ENCODE measurements around the gene DPYD.

DPYD gene

DNA sequence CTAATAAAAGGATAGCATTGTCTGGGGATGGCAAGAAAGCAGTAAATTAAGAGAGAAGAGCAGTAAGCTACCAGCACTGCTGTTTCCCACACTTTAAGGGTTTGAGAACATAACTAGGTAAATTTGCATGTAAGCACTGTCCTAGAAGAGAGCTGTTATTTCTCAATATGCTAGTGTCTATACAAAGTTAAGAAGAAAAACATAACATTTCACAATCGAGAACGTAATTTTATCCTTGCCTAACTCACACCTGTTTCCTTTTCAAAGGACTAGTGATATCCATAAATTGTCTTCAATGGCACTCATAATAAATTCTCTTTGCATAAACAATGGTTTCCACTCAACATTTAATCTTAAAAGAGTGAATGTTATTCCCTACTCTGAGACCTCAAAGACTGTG lies 623.2 kb downstream of the DPYD start:
- H3K27ac ChIP-seq: no peak overlapping the region
- no peaks in the 10 kb centered on the region for H3K27me3 ChIP-seq (ENCODE audit: insufficient read depth, low read depth)
- H3K79me2 ChIP-seq (ENCODE audit: insufficient read depth, low read depth): no peaks in the 10 kb centered on the region
- H3K4me1 ChIP-seq (ENCODE audit: low read depth, poor library complexity, severe bottlenecking): no peaks in the 10 kb centered on the region
- no peaks in the 10 kb centered on the region for H4K20me1 ChIP-seq (ENCODE audit: insufficient read depth)
- H3K36me3 ChIP-seq (ENCODE audit: insufficient read depth): no peaks in the 10 kb centered on the region
- no peak overlapping the region for H2AFZ ChIP-seq (ENCODE audit: low read depth)
- no peak overlapping the region for H3K4me2 ChIP-seq
- H3K9ac ChIP-seq: no peak overlapping the region
- no peak overlapping the region for H3K4me3 ChIP-seq (IDR thresholded peaks at IDR 0.05; ENCODE audit: insufficient read depth, low read depth, low read length)
- TF ChIP-seq, protein P1, sequence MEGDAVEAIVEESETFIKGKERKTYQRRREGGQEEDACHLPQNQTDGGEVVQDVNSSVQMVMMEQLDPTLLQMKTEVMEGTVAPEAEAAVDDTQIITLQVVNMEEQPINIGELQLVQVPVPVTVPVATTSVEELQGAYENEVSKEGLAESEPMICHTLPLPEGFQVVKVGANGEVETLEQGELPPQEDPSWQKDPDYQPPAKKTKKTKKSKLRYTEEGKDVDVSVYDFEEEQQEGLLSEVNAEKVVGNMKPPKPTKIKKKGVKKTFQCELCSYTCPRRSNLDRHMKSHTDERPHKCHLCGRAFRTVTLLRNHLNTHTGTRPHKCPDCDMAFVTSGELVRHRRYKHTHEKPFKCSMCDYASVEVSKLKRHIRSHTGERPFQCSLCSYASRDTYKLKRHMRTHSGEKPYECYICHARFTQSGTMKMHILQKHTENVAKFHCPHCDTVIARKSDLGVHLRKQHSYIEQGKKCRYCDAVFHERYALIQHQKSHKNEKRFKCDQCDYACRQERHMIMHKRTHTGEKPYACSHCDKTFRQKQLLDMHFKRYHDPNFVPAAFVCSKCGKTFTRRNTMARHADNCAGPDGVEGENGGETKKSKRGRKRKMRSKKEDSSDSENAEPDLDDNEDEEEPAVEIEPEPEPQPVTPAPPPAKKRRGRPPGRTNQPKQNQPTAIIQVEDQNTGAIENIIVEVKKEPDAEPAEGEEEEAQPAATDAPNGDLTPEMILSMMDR (conservative IDR thresholded peaks at IDR 0.05; ENCODE audit: low read depth, low read length): no peak

DNA sequence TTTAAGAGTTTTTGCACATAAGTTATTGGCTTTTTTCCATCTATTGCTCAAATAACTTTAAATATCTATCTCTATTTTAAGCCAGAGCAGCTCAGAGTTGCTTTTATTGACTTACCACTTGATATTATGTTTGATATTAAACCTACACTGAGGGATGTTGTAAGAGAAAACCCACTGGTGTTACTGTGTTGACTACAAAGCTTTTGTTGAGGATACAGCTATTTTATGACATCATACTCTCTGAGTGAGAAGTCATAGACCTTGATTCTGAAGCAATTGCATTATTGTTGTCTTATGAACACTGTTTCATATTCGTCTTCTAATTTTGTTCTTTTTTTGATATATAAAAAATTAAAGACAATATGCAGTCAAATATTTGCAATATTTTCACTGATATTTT lies 638.9 kb downstream of the DPYD start:
- Histone ChIP-seq H3K4me1 (ENCODE audit: low read depth, poor library complexity, severe bottlenecking) (no peaks in the 10 kb centered on the region), H3K27ac (no peak overlapping the region), H3K36me3 (ENCODE audit: insufficient read depth) (no peaks in the 10 kb centered on the region), H3K4me3 (IDR thresholded peaks at IDR 0.05; ENCODE audit: insufficient read depth, low read depth, low read length) (no peak overlapping the region), H2AFZ (ENCODE audit: low read depth) (no peak overlapping the region), H3K27me3 (ENCODE audit: insufficient read depth, low read depth) (no peaks in the 10 kb centered on the region), H3K79me2 (ENCODE audit: insufficient read depth, low read depth) (no peaks in the 10 kb centered on the region), H4K20me1 (ENCODE audit: insufficient read depth) (no peaks in the 10 kb centered on the region), H3K9ac (no peak overlapping the region), H3K4me2 (no peak overlapping the region)
- TF ChIP-seq, protein P1 (conservative IDR thresholded peaks at IDR 0.05; ENCODE audit: low read depth, low read length): no peak

DNA sequence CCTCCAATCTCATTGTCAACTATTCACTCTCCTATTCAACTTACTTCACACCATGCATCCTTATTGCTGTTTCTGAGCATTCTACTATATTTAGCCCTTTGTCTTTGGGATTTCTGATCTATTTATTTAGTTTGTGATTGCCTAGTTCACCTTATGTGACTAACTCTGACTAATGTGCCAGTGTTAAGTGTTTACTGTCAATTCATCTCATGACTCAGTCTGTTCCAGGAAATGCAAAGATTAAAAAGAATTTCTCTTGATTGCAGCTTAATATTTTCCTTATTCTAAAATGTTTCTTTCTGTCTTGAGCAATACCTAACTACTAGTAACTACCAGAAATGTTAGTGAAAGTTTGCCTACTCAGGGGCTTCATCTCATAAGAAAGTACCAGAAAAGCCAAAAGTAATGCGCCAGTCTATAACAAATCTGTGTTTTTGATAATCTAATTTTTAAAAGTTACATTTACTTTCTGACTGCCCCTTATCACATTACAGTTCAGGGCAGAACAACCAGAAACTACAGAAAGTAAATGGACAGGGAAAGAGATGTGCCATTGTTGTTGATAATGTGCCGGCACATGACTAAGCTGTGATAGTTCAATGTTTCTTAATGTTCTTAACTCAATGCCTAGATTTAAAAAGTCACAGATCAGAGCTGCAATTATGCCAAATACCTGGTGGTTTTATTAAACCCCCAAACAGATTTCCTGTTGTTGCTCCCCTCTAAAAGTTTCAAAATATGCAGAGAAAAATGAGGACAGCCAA lies 642.8 kb downstream of the DPYD start:
- H3K4me2 ChIP-seq: no peak overlapping the region
- H4K20me1 ChIP-seq (ENCODE audit: insufficient read depth): no peaks in the 10 kb centered on the region
- no peaks in the 10 kb centered on the region for H3K4me1 ChIP-seq (ENCODE audit: low read depth, poor library complexity, severe bottlenecking)
- H3K36me3 ChIP-seq (ENCODE audit: insufficient read depth): no peaks in the 10 kb centered on the region
- H3K9ac ChIP-seq: no peak overlapping the region
- no peaks in the 10 kb centered on the region for H3K27me3 ChIP-seq (ENCODE audit: insufficient read depth, low read depth)
- H3K79me2 ChIP-seq (ENCODE audit: insufficient read depth, low read depth): no peaks in the 10 kb centered on the region
- no peak overlapping the region for H3K4me3 ChIP-seq (IDR thresholded peaks at IDR 0.05; ENCODE audit: insufficient read depth, low read depth, low read length)
- H3K27ac ChIP-seq: no peak overlapping the region
- TF ChIP-seq, protein P1 (conservative IDR thresholded peaks at IDR 0.05; ENCODE audit: low read depth, low read length): no peak
- no peak overlapping the region for H2AFZ ChIP-seq (ENCODE audit: low read depth)

DNA sequence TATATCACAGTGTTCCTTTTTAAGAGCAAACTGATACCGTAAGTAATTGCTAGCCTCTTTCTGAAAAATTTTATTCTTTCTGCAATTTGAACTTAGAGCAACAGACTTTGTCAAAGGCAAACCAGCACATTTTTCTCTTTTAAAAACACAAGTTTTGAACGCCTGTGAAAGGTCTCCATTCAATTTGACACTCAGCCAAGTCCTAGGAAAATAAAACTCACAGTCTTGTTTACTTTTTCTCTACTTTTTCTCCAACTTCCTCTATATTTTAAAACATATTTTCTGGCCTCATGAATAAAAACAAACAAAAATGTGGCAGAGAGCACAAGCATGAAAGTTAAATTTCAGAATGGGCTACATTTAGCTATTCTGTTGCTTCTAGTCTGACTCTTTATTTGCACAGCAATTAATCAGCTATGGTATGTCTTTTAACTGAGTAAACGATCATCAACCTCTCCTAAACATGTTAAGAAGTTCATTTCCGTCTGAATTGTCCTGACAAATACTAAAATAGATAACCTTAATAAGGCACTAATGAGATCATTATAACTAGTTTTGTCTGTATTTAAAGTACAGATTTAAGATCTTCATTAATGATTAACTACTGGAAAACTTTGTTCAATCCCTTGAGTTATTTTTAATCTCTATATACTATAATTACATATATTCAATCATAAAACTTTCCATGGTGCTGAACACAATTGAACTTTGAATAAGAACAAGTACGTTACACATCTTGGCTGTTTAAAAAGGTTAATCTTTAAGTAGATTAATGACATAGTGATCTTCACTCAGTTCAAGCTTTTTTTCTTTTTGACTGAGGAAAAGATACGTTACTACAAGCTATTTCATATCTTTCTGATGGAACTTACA lies 648.7 kb downstream of the DPYD start:
- H3K36me3 ChIP-seq (ENCODE audit: insufficient read depth): no peaks in the 10 kb centered on the region
- no peaks in the 10 kb centered on the region for H3K79me2 ChIP-seq (ENCODE audit: insufficient read depth, low read depth)
- no peak overlapping the region for H2AFZ ChIP-seq (ENCODE audit: low read depth)
- no peaks in the 10 kb centered on the region for H4K20me1 ChIP-seq (ENCODE audit: insufficient read depth)
- H3K9ac ChIP-seq: no peak overlapping the region
- TF ChIP-seq, protein P1 (conservative IDR thresholded peaks at IDR 0.05; ENCODE audit: low read depth, low read length): no peak
- H3K27me3 ChIP-seq (ENCODE audit: insufficient read depth, low read depth): no peaks in the 10 kb centered on the region
- no peak overlapping the region for H3K4me2 ChIP-seq
- no peak overlapping the region for H3K4me3 ChIP-seq (IDR thresholded peaks at IDR 0.05; ENCODE audit: insufficient read depth, low read depth, low read length)
- H3K27ac ChIP-seq: no peak overlapping the region
- H3K4me1 ChIP-seq (ENCODE audit: low read depth, poor library complexity, severe bottlenecking): no peaks in the 10 kb centered on the region
